ENCODE measurements around the gene CSRNP3.

The CSRNP3 gene

GRCh38 chr2:165471349-165471950 is 2.0 kb downstream of the CSRNP3 start:
- no peak for DNase-seq (ENCODE audit: extremely low spot score)
- ChIA-PET POLR2A (no interaction called here), CTCF (no interaction called here)
- TF ChIP-seq CTCF (IDR thresholded peaks at IDR 0.05; ENCODE audit: control extremely low read depth, extremely low read depth, low read depth, missing control alignments) = no peak

- CTCF ChIA-PET = interaction anchor here (1.2 to 2.1 kb wide), 2 partner anchors 9 to 37 kb away, joined by 4 to 7 read pairs; no protein-coding TSS in a partner anchor
- POLR2A ChIA-PET = no interaction called here
Measured at GRCh38 chr2:165472922-165473321, 3.4 kb downstream of the CSRNP3 start.

GRCh38 chr2:165474619-165475276 is 5.2 kb downstream of the CSRNP3 start:
- TF ChIP-seq CTCF (IDR thresholded peaks at IDR 0.05; ENCODE audit: control extremely low read depth, extremely low read depth, low read depth, missing control alignments) = no peak
- POLR2A ChIA-PET = no interaction called here
- DNase-seq (ENCODE audit: extremely low spot score) = no peak
- CTCF ChIA-PET = no interaction called here

More at GRCh38 chr2:165472922-165473321, 3.4 kb downstream of the CSRNP3 start:
- DNase-seq (ENCODE audit: extremely low spot score) = no peak
- TF ChIP-seq CTCF (IDR thresholded peaks at IDR 0.05; ENCODE audit: control extremely low read depth, extremely low read depth, low read depth, missing control alignments) = no peak

- TF ChIP-seq CTCF (IDR thresholded peaks at IDR 0.05; ENCODE audit: control extremely low read depth, extremely low read depth, low read depth, missing control alignments) = no peak
- no peak for DNase-seq (ENCODE audit: extremely low spot score)
- ChIA-PET CTCF (no interaction called here), POLR2A (no interaction called here)
Measured at GRCh38 chr2:165475277-165476004, 5.9 kb downstream of the CSRNP3 start.

GRCh38 chr2:165479856-165480255 is 10.4 kb downstream of the CSRNP3 start:
- no peak for DNase-seq (ENCODE audit: extremely low spot score)
- POLR2A ChIA-PET = no interaction called here
- TF ChIP-seq CTCF (IDR thresholded peaks at IDR 0.05; ENCODE audit: control extremely low read depth, extremely low read depth, low read depth, missing control alignments) = no peak
- CTCF ChIA-PET = interaction anchor here (1.9 kb wide), 1 partner anchor 14 kb away, joined by 4 read pairs; no protein-coding TSS in a partner anchor

GRCh38 chr2:165494573-165494972 is 25.1 kb downstream of the CSRNP3 start:
- ChIA-PET POLR2A (no interaction called here), CTCF (no interaction called here)
- no peak for TF ChIP-seq CTCF (IDR thresholded peaks at IDR 0.05; ENCODE audit: control extremely low read depth, extremely low read depth, low read depth, missing control alignments)
- DNase-seq (ENCODE audit: extremely low spot score) = no peak

Measured in GM10248 (cell line).